ENCODE results near the gene MUCL3. TPM values are rescaled to one million over a fixed set of nuclear protein-coding genes. Genes with fewer than 3 reads are reported as not detected.
A peak's percentile ranks its signal among the peaks of the same experiment; 100 is the strongest.
"Not testable (repeated sequence)": the region's sequence is repeated elsewhere in the genome, so short reads cannot be mapped to it uniquely, and the experiment has no call there.

Gene MUCL3
- total RNA-seq, 4 donors from 2014 or later: not detected

GRCh38 chr6:30907758-30908591 lies 32.8 kb upstream of the MUCL3 start, which contains the start of gene GTF2H4:
TSS of gene GTF2H4 (plus strand) at chr6:30908207.
- peak in 1 of 2 donors; percentile 45 for TF ChIP-seq POLR2A (IDR thresholded peaks at IDR 0.05)
- peak in 1 of 5 experiments; percentile 7 for TF ChIP-seq CTCF (IDR thresholded peaks at IDR 0.05 in 4 of 5, conservative IDR thresholded peaks at IDR 0.05 in 1 of 5)
- ATAC-seq: peak; percentile 99 to 100
- peak; percentile 94 to 97 for DNase-seq
- Histone ChIP-seq H3K36me3 (peaks cover 0 to 23% of the 10 kb centered on the region in 2 donors), H3K27ac (peak within 1 kb of the TSS; percentile 72 to 88 (median 81)), H3K27me3 (no peaks in the 10 kb centered on the region), H3K4me3 (peak within 1 kb of the TSS; percentile 87 to 98 (median 94)), H3K9me3 (no peaks in the 10 kb centered on the region), H3K4me1 (peaks cover 10 to 15% of the 10 kb centered on the region in 2 donors)
- intact Hi-C loops (cut with DNase I; ENCODE audit: low total_unique reads) (loop anchor here (1.0 kb wide), 1 partner anchor 22 kb away; no protein-coding TSS in a partner anchor), in situ Hi-C loops (cut with MboI; ENCODE audit: low sequenced_read_pairs in 4 of 4) (no loop called here)

- Histone ChIP-seq H3K4me1 (peaks cover 10 to 22% of the 10 kb centered on the region in 2 donors), H3K36me3 (peaks cover 0 to 23% of the 10 kb centered on the region in 2 donors), H3K27me3 (no peaks in the 10 kb centered on the region), H3K4me3 (peak overlapping the region; percentile 87 to 98 (median 94)), H3K27ac (peak overlapping the region; percentile 72 to 88 (median 81)), H3K9me3 (no peaks in the 10 kb centered on the region)
- TF ChIP-seq POLR2A (IDR thresholded peaks at IDR 0.05): no peak
- no peak for TF ChIP-seq CTCF (IDR thresholded peaks at IDR 0.05 in 4 of 5, conservative IDR thresholded peaks at IDR 0.05 in 1 of 5)
- DNase-seq: no peak
- in situ Hi-C loops (cut with MboI; ENCODE audit: low sequenced_read_pairs in 4 of 4): no loop called here
- no peak for ATAC-seq
- intact Hi-C loops (cut with DNase I; ENCODE audit: low total_unique reads): loop anchor here (1.0 kb wide), 1 partner anchor 22 kb away; no protein-coding TSS in a partner anchor
These were observed 32.1 kb upstream of the MUCL3 start for GRCh38 chr6:30908700-30909099.

GRCh38 chr6:30910473-30910872 lies 30.3 kb upstream of the MUCL3 start:
- not testable (repeated sequence) for H3K27ac ChIP-seq, H3K4me3 ChIP-seq, H3K9me3 ChIP-seq, DNase-seq, H3K27me3 ChIP-seq, ATAC-seq
- peaks cover 0 to 23% of the 10 kb centered on the region in 2 donors for H3K36me3 ChIP-seq
- intact Hi-C loops (cut with DNase I; ENCODE audit: low total_unique reads): loop anchor here (5.0 to 10.0 kb wide), 4 partner anchors 33 to 284 kb away; partner anchors contain the start of genes DHX16, FLOT1 and IER3
- H3K4me1 ChIP-seq: peaks cover 21 to 31% of the 10 kb centered on the region in 2 donors
- in situ Hi-C loops (cut with MboI; ENCODE audit: low sequenced_read_pairs in 4 of 4): loop anchor here in 3 of 4 donors (10.0 kb wide), 2 partner anchors 134 to 164 kb away; no protein-coding TSS in a partner anchor

DNA sequence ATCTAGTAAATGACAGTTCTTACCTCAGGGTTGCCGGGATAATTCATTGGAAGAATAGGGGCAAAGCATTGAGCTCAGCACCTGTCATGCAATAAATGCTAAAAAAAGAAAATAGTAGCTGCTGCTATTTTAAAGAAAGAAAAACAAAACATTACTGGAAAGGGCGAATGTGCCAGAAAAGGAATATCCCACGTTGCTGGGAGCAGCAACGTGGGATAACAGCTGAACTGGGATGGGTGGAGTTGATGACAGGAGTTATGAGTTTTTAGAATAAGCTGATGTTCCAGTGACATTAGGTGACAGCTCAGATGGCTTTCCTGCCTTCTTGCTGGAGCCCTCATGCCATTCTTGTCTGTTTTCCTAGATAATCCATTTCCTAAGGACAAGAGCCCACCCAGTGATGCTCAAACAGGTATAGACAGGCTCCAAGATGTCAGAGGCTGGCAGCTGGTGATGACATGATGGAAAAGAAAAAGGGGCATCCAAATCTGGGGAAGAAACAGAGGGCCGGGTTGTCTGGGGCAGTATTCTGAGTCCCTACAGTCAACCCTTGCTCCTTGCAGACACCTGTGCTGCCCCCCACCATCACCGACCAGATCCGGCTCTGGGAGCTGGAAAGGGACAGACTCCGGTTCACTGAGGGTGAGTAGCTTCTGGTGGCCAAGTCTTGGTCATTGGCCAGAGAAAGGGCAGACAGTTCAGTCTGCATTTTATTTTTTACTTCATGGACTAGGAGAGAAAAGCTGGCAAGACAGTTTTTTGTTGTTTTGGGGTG lies 27.8 kb upstream of the MUCL3 start:
- H3K27me3 ChIP-seq: no peaks in the 10 kb centered on the region
- intact Hi-C loops (cut with DNase I; ENCODE audit: low total_unique reads): loop anchor here (5.0 to 10.0 kb wide), 4 partner anchors 36 to 282 kb away; partner anchors contain the start of genes DHX16, FLOT1 and IER3
- no peak for TF ChIP-seq POLR2A (IDR thresholded peaks at IDR 0.05)
- no peak for TF ChIP-seq CTCF (IDR thresholded peaks at IDR 0.05 in 4 of 5, conservative IDR thresholded peaks at IDR 0.05 in 1 of 5)
- ATAC-seq (no peak), DNase-seq (peak in 1 of 2 donors; percentile 35)
- H3K4me1 ChIP-seq: peaks cover 27 to 34% of the 10 kb centered on the region in 2 donors
- H3K4me3 ChIP-seq: peak overlapping the region in 2 of 4 donors; percentile 68 to 70
- H3K9me3 ChIP-seq: no peaks in the 10 kb centered on the region
- peak overlapping the region; percentile 88 to 96 (median 94) for H3K27ac ChIP-seq
- in situ Hi-C loops (cut with MboI; ENCODE audit: low sequenced_read_pairs in 4 of 4): loop anchor here in 3 of 4 donors (10.0 kb wide), 2 partner anchors 132 to 162 kb away; no protein-coding TSS in a partner anchor
- H3K36me3 ChIP-seq: peaks cover 0 to 36% of the 10 kb centered on the region in 2 donors
